ENCODE data around the gene DNAI4. TPM values are rescaled to one million over a fixed set of nuclear protein-coding genes. Genes with fewer than 3 reads are reported as not detected.

Gene DNAI4
- total RNA-seq, 6 experiments from 2014 or later = 1.3 to 4.3 (median 3.4) TPM

- peak; percentile 15 for DNase-seq
- TF ChIP-seq CTCF (IDR thresholded peaks at IDR 0.05) = no peak
- Mint-ChIP-seq H3K36me3 (ENCODE audit: low read depth) (peaks cover 22% of the 10 kb centered on the region), H3K4me1 (ENCODE audit: low read depth) (peaks cover 63% of the 10 kb centered on the region), H3K27me3 (ENCODE audit: insufficient read depth) (peaks cover 6% of the 10 kb centered on the region; the same call in 1 of the 2 replicates), H3K9me3 (no peaks in the 10 kb centered on the region), H3K4me3 (no peak overlapping the region; the same call in 1 of the 2 replicates), H3K27ac (no peak overlapping the region)
These were observed 2.9 kb upstream of the DNAI4 start for GRCh38 chr1:66927528-66927927.

- Mint-ChIP-seq H3K27me3 (ENCODE audit: insufficient read depth) (peaks cover 6% of the 10 kb centered on the region; the same call in 1 of the 2 replicates), H3K27ac (peak overlapping the region; percentile 97), H3K4me1 (ENCODE audit: low read depth) (peaks cover 52% of the 10 kb centered on the region), H3K36me3 (ENCODE audit: low read depth) (peaks cover 8% of the 10 kb centered on the region), H3K4me3 (peak overlapping the region; percentile 98), H3K9me3 (no peaks in the 10 kb centered on the region)
- no peak for DNase-seq
- TF ChIP-seq CTCF (IDR thresholded peaks at IDR 0.05) = no peak
These were observed 1.3 kb upstream of the DNAI4 start for GRCh38 chr1:66925944-66926343.

- Mint-ChIP-seq H3K9me3 (no peaks in the 10 kb centered on the region), H3K36me3 (ENCODE audit: low read depth) (peaks cover 5% of the 10 kb centered on the region), H3K27me3 (ENCODE audit: insufficient read depth) (peaks cover 5% of the 10 kb centered on the region; the same call in 1 of the 2 replicates), H3K4me1 (ENCODE audit: low read depth) (peaks cover 52% of the 10 kb centered on the region), H3K4me3 (peak overlapping the region; percentile 98), H3K27ac (peak overlapping the region; percentile 97)
- TF ChIP-seq CTCF (IDR thresholded peaks at IDR 0.05) = 0 out of 2 replicates have a peak, but pooled peaks have one; percentile 11
- no peak for DNase-seq
These were observed 878 bp upstream of the DNAI4 start for GRCh38 chr1:66925558-66925910.

- Mint-ChIP-seq H3K4me1 (ENCODE audit: low read depth) (peaks cover 14% of the 10 kb centered on the region), H3K36me3 (ENCODE audit: low read depth) (peaks cover 9% of the 10 kb centered on the region), H3K27ac (no peak overlapping the region), H3K27me3 (ENCODE audit: insufficient read depth) (peaks cover 5% of the 10 kb centered on the region; the same call in 1 of the 2 replicates), H3K9me3 (no peaks in the 10 kb centered on the region), H3K4me3 (no peak overlapping the region)
- TF ChIP-seq CTCF (IDR thresholded peaks at IDR 0.05) = no peak
- DNase-seq = no peak
These were observed 4.1 kb downstream of the DNAI4 start for GRCh38 chr1:66920543-66920942.

GRCh38 chr1:66919828-66920227 lies 4.8 kb downstream of the DNAI4 start:
- Mint-ChIP-seq H3K27me3 (ENCODE audit: insufficient read depth) (peaks cover under 1% of the 10 kb centered on the region; the same call in 1 of the 2 replicates), H3K4me3 (no peak overlapping the region), H3K9me3 (no peaks in the 10 kb centered on the region), H3K36me3 (ENCODE audit: low read depth) (peaks cover 9% of the 10 kb centered on the region), H3K4me1 (ENCODE audit: low read depth) (peaks cover 14% of the 10 kb centered on the region), H3K27ac (no peak overlapping the region)
- no peak for TF ChIP-seq CTCF (IDR thresholded peaks at IDR 0.05)
- DNase-seq = no peak

- Mint-ChIP-seq H3K4me3 (no peak overlapping the region), H3K27me3 (ENCODE audit: insufficient read depth) (no peaks in the 10 kb centered on the region)
These were observed 5.6 kb downstream of the DNAI4 start for GRCh38 chr1:66919063-66919462.

More at GRCh38 chr1:66919063-66919462, 5.6 kb downstream of the DNAI4 start:
- DNase-seq = no peak
- Mint-ChIP-seq H3K27ac (no peak overlapping the region), H3K9me3 (no peaks in the 10 kb centered on the region), H3K36me3 (ENCODE audit: low read depth) (peaks cover 9% of the 10 kb centered on the region), H3K4me1 (ENCODE audit: low read depth) (peaks cover 14% of the 10 kb centered on the region)
- TF ChIP-seq CTCF (IDR thresholded peaks at IDR 0.05) = no peak
